GM23338 (cell line): Measurements from ENCODE around the gene AKT2. TPM values are rescaled to one million over a fixed set of nuclear protein-coding genes. Genes with fewer than 3 reads are reported as not detected.

Experiments
- ATAC-seq: fragments of 200-7000 bp; cut with Tn5 transposase; 3 replicates; pipeline ENCODE4 v1.9.1; 2020
- DNase-seq: peaks from one replicate; pipeline ENCODE4 v3.0.0-alpha.2; 2015; ENCODE audit warnings: low spot score
- H2AFZ ChIP-seq: fragments of 200-600 bp; sonication (generic); 2 replicates; pipeline ENCODE4 v1.8.0; 2016; ENCODE audit warnings: antibody characterized with exemption, mild to moderate bottlenecking, moderate library complexity
- H3F3A ChIP-seq: fragments of 200-600 bp; sonication (generic); replicated peaks from 2 replicates; pipeline ENCODE4 v1.8.0; 2017; ENCODE audit warnings: antibody characterized with exemption, mixed run types, low read depth
- H3K27ac ChIP-seq: fragments of 200-600 bp; sonication (generic); 2 replicates; pipeline ENCODE4 v1.6.1; 2016; ENCODE audit warnings: low read depth
- H3K27me3 ChIP-seq: fragments of 200-600 bp; sonication (generic); 2 replicates; pipeline ENCODE4 v1.8.0; 2016; ENCODE audit warnings: mild to moderate bottlenecking, mixed run types, moderate library complexity; ENCODE audit not compliant: insufficient read depth
- H3K36me3 ChIP-seq: fragments of 200-600 bp; sonication (generic); 2 replicates; pipeline ENCODE4 v1.8.0; 2016; ENCODE audit warnings: mild to moderate bottlenecking; ENCODE audit not compliant: insufficient read depth
- H3K4me1 ChIP-seq: fragments of 200-600 bp; sonication (generic); 2 replicates; pipeline ENCODE4 v1.8.0; 2016; ENCODE audit warnings: mild to moderate bottlenecking, moderate library complexity; ENCODE audit not compliant: insufficient read depth
- H3K4me2 ChIP-seq: fragments of 200-600 bp; sonication (generic); 2 replicates; pipeline ENCODE4 v1.7.1; 2017; ENCODE audit warnings: mixed run types
- H3K4me3 ChIP-seq: fragments of 200-600 bp; sonication (generic); 2 replicates; pipeline ENCODE4 v1.6.1; 2016; ENCODE audit warnings: mixed run types
- H3K79me2 ChIP-seq: fragments of 200-600 bp; sonication (generic); replicated peaks from 2 replicates; pipeline ENCODE4 v1.8.0; 2017; ENCODE audit warnings: mild to moderate bottlenecking; ENCODE audit not compliant: insufficient read depth
- H3K9me2 ChIP-seq: fragments of 200-600 bp; sonication (generic); 2 replicates; pipeline ENCODE4 v1.8.0; 2017; ENCODE audit not compliant: insufficient read depth
- H4K20me1 ChIP-seq: fragments of 200-600 bp; sonication (generic); replicated peaks from 2 replicates; pipeline ENCODE4 v1.8.0; 2017; ENCODE audit warnings: mild to moderate bottlenecking; ENCODE audit not compliant: insufficient read depth
- H3K27ac Mint-ChIP-seq: 2 replicates; pipeline ENCODE4 v1.8.0; 2020; ENCODE audit warnings: inconsistent platforms, mild to moderate bottlenecking, moderate library complexity, mixed read lengths
- H3K27me3 Mint-ChIP-seq: 3 replicates; pipeline ENCODE4 v1.8.0; 2022; ENCODE audit warnings: low read depth, mild to moderate bottlenecking, moderate library complexity, mixed read lengths, inconsistent platforms; ENCODE audit not compliant: insufficient read depth, poor library complexity
- H3K36me3 Mint-ChIP-seq: 3 replicates; pipeline ENCODE4 v1.8.0; 2021; ENCODE audit warnings: low read depth, mild to moderate bottlenecking, inconsistent platforms, moderate library complexity, mixed read lengths
- H3K4me1 Mint-ChIP-seq: 3 replicates; pipeline ENCODE4 v1.8.0; 2020; ENCODE audit warnings: mild to moderate bottlenecking, inconsistent platforms, mixed read lengths
- H3K4me3 Mint-ChIP-seq: 3 replicates; pipeline ENCODE4 v1.8.0; 2021; ENCODE audit warnings: moderate library complexity, mild to moderate bottlenecking, inconsistent platforms, mixed read lengths
- H3K9me3 Mint-ChIP-seq: 3 replicates; pipeline ENCODE4 v1.8.0; 2020; ENCODE audit warnings: moderate library complexity, mild to moderate bottlenecking, inconsistent platforms, mixed read lengths
- CREB1 ChIP-seq: fragments of 250-450 bp; sonication (Bioruptor Pico); IDR thresholded peaks from 2 replicates; pipeline ENCODE4 v1.5.0; 2020; ENCODE audit warnings: low read depth, mild to moderate bottlenecking, moderate library complexity
- EZH2 ChIP-seq: fragments of 200-600 bp; sonication (generic); IDR thresholded peaks from one replicate; pipeline ENCODE4 v1.8.0; 2017; ENCODE audit warnings: antibody characterized with exemption, mild to moderate bottlenecking, low read depth; ENCODE audit not compliant: unreplicated experiment
- EZH2phosphoT487 ChIP-seq: fragments of 200-600 bp; sonication (generic); IDR thresholded peaks from one replicate; pipeline ENCODE4 v1.8.1; 2018; ENCODE audit warnings: antibody characterized with exemption; ENCODE audit not compliant: unreplicated experiment
- JUNB ChIP-seq: IDR thresholded peaks from one replicate; pipeline ENCODE4 v1.6.1; 2016; ENCODE audit warnings: antibody characterized with exemption; ENCODE audit not compliant: unreplicated experiment
- NANOG ChIP-seq: IDR thresholded peaks from 2 replicates; pipeline ENCODE4 v1.6.1; 2016; ENCODE audit warnings: antibody characterized with exemption, borderline replicate concordance
- POLR2AphosphoS5 ChIP-seq: IDR thresholded peaks from 2 replicates; pipeline ENCODE4 v1.6.1; 2016; ENCODE audit warnings: antibody characterized with exemption, low read depth
- STAT1 ChIP-seq: IDR thresholded peaks from one replicate; pipeline ENCODE4 v1.6.1; 2016; ENCODE audit warnings: antibody characterized with exemption; ENCODE audit not compliant: unreplicated experiment
- ZNF114 ChIP-seq: fragments of 250-450 bp; sonication (Bioruptor Pico); IDR thresholded peaks from 2 replicates; pipeline ENCODE4 v1.5.0; 2020; ENCODE audit warnings: mild to moderate bottlenecking, moderate library complexity
- ZNF331 ChIP-seq: fragments of 250-450 bp; sonication (Bioruptor Pico); IDR thresholded peaks from 2 replicates; pipeline ENCODE4 v1.5.0; 2020; ENCODE audit warnings: low read depth, mild to moderate bottlenecking, moderate library complexity
- polyA plus RNA-seq: library from polyadenylated mRNA; unstranded; fragments of >200 nt; fragmentation: Nextera tagmentation; extraction: Ambion mirVana; gene quantifications from 2 replicates; pipeline ENCODE4 v1.2.1, GENCODE V29; 2016
- total RNA-seq: library from RNA; depleted of rRNA; stranded (reverse); fragments of >200 nt; shearing (Covaris generic); gene quantifications from 2 replicates; pipeline ENCODE4 v1.2.3, GENCODE V29; 2014
- TF ChIP-seq, protein P1 (sequence below): fragments of 250-450 bp; sonication (Bioruptor Pico); IDR thresholded peaks from 2 replicates; pipeline ENCODE4 v1.5.0; 2020; ENCODE audit warnings: mild to moderate bottlenecking, moderate library complexity
- TF ChIP-seq, protein P2 (sequence below): IDR thresholded peaks from 2 replicates; pipeline ENCODE4 v1.6.1; 2016; ENCODE audit warnings: antibody characterized with exemption
- TF ChIP-seq, protein P3 (sequence below): IDR thresholded peaks from one replicate; pipeline ENCODE4 v1.6.1; 2018; ENCODE audit warnings: antibody characterized with exemption; ENCODE audit not compliant: unreplicated experiment
- TF ChIP-seq, protein P4 (sequence below), 2 experiments: fragments of 200-600 bp in 1 of 2; sonication (generic) in 1 of 2; conservative IDR thresholded peaks; 2 replicates each; pipeline versions ENCODE4 v1.5.1 to v1.6.1; 2016 to 2017; ENCODE audit warnings: antibody characterized with exemption in 2 of 2, low read depth in 2 of 2, mild to moderate bottlenecking in 2 of 2, moderate library complexity in 1 of 2

AKT2 gene
- total and polyA plus RNA-seq, 2 experiments from 2014 or later, result 17.6 to 123 TPM

DNA sequence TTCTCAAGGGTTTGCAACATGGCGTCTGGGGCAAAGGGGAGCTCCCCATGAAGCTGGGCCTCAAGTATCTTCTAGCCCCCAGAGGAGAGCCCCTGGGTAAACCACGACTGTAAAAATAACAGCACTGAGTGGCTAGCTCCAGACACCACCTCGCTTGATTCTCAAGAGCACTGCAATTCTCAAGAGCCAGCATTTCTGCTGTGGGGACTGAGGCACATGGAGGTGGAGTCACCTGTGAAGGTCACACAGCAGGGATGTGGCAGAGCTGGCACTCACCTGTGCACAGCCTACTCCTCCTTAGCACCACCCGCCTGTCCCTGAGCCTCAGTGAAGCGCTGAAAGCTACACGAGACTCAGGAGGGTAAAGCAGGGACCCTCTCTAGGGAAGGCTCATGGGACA is 38.0 kb downstream of the AKT2 start:
- no peaks in the 10 kb centered on the region for H3K9me2 ChIP-seq
- H4K20me1 ChIP-seq, result peaks cover 6% of the 10 kb centered on the region; the same call in 1 of the 2 replicates
- no peak overlapping the region for H3K27ac ChIP-seq
- no peak for TF ChIP-seq ZNF114 (CRISPR knock-in tag)
- TF ChIP-seq, protein P1, sequence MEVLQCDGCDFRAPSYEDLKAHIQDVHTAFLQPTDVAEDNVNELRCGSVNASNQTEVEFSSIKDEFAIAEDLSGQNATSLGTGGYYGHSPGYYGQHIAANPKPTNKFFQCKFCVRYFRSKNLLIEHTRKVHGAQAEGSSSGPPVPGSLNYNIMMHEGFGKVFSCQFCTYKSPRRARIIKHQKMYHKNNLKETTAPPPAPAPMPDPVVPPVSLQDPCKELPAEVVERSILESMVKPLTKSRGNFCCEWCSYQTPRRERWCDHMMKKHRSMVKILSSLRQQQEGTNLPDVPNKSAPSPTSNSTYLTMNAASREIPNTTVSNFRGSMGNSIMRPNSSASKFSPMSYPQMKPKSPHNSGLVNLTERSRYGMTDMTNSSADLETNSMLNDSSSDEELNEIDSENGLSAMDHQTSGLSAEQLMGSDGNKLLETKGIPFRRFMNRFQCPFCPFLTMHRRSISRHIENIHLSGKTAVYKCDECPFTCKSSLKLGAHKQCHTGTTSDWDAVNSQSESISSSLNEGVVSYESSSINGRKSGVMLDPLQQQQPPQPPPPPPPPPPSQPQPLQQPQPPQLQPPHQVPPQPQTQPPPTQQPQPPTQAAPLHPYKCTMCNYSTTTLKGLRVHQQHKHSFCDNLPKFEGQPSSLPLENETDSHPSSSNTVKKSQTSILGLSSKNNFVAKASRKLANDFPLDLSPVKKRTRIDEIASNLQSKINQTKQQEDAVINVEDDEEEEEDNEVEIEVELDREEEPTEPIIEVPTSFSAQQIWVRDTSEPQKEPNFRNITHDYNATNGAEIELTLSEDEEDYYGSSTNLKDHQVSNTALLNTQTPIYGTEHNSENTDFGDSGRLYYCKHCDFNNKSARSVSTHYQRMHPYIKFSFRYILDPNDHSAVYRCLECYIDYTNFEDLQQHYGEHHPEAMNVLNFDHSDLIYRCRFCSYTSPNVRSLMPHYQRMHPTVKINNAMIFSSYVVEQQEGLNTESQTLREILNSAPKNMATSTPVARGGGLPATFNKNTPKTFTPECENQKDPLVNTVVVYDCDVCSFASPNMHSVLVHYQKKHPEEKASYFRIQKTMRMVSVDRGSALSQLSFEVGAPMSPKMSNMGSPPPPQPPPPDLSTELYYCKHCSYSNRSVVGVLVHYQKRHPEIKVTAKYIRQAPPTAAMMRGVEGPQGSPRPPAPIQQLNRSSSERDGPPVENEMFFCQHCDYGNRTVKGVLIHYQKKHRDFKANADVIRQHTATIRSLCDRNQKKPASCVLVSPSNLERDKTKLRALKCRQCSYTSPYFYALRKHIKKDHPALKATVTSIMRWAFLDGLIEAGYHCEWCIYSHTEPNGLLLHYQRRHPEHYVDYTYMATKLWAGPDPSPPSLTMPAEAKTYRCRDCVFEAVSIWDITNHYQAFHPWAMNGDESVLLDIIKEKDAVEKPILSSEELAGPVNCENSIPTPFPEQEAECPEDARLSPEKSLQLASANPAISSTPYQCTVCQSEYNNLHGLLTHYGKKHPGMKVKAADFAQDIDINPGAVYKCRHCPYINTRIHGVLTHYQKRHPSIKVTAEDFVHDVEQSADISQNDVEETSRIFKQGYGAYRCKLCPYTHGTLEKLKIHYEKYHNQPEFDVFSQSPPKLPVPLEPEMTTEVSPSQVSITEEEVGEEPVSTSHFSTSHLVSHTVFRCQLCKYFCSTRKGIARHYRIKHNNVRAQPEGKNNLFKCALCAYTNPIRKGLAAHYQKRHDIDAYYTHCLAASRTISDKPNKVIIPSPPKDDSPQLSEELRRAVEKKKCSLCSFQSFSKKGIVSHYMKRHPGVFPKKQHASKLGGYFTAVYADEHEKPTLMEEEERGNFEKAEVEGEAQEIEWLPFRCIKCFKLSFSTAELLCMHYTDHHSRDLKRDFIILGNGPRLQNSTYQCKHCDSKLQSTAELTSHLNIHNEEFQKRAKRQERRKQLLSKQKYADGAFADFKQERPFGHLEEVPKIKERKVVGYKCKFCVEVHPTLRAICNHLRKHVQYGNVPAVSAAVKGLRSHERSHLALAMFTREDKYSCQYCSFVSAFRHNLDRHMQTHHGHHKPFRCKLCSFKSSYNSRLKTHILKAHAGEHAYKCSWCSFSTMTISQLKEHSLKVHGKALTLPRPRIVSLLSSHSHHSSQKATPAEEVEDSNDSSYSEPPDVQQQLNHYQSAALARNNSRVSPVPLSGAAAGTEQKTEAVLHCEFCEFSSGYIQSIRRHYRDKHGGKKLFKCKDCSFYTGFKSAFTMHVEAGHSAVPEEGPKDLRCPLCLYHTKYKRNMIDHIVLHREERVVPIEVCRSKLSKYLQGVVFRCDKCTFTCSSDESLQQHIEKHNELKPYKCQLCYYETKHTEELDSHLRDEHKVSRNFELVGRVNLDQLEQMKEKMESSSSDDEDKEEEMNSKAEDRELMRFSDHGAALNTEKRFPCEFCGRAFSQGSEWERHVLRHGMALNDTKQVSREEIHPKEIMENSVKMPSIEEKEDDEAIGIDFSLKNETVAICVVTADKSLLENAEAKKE (CRISPR knock-in tag), result no peak
- TF ChIP-seq EZH2phosphoT487, result no peak
- no peak for TF ChIP-seq ZNF331 (CRISPR knock-in tag)
- TF ChIP-seq JUNB, result no peak
- no peak for TF ChIP-seq STAT1
- TF ChIP-seq, protein P2, sequence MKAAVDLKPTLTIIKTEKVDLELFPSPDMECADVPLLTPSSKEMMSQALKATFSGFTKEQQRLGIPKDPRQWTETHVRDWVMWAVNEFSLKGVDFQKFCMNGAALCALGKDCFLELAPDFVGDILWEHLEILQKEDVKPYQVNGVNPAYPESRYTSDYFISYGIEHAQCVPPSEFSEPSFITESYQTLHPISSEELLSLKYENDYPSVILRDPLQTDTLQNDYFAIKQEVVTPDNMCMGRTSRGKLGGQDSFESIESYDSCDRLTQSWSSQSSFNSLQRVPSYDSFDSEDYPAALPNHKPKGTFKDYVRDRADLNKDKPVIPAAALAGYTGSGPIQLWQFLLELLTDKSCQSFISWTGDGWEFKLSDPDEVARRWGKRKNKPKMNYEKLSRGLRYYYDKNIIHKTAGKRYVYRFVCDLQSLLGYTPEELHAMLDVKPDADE, result no peak
- TF ChIP-seq, protein P3, sequence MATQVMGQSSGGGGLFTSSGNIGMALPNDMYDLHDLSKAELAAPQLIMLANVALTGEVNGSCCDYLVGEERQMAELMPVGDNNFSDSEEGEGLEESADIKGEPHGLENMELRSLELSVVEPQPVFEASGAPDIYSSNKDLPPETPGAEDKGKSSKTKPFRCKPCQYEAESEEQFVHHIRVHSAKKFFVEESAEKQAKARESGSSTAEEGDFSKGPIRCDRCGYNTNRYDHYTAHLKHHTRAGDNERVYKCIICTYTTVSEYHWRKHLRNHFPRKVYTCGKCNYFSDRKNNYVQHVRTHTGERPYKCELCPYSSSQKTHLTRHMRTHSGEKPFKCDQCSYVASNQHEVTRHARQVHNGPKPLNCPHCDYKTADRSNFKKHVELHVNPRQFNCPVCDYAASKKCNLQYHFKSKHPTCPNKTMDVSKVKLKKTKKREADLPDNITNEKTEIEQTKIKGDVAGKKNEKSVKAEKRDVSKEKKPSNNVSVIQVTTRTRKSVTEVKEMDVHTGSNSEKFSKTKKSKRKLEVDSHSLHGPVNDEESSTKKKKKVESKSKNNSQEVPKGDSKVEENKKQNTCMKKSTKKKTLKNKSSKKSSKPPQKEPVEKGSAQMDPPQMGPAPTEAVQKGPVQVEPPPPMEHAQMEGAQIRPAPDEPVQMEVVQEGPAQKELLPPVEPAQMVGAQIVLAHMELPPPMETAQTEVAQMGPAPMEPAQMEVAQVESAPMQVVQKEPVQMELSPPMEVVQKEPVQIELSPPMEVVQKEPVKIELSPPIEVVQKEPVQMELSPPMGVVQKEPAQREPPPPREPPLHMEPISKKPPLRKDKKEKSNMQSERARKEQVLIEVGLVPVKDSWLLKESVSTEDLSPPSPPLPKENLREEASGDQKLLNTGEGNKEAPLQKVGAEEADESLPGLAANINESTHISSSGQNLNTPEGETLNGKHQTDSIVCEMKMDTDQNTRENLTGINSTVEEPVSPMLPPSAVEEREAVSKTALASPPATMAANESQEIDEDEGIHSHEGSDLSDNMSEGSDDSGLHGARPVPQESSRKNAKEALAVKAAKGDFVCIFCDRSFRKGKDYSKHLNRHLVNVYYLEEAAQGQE, result no peak
- no peak for TF ChIP-seq POLR2AphosphoS5
- TF ChIP-seq NANOG, result no peak
- no peak for TF ChIP-seq CREB1 (CRISPR knock-in tag)
- no peak for TF ChIP-seq EZH2
- TF ChIP-seq, protein P4, sequence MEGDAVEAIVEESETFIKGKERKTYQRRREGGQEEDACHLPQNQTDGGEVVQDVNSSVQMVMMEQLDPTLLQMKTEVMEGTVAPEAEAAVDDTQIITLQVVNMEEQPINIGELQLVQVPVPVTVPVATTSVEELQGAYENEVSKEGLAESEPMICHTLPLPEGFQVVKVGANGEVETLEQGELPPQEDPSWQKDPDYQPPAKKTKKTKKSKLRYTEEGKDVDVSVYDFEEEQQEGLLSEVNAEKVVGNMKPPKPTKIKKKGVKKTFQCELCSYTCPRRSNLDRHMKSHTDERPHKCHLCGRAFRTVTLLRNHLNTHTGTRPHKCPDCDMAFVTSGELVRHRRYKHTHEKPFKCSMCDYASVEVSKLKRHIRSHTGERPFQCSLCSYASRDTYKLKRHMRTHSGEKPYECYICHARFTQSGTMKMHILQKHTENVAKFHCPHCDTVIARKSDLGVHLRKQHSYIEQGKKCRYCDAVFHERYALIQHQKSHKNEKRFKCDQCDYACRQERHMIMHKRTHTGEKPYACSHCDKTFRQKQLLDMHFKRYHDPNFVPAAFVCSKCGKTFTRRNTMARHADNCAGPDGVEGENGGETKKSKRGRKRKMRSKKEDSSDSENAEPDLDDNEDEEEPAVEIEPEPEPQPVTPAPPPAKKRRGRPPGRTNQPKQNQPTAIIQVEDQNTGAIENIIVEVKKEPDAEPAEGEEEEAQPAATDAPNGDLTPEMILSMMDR (conservative IDR thresholded peaks at IDR 0.05; ENCODE audit: low read depth in 2 of 2), result no peak
- no peaks in the 10 kb centered on the region for H3K4me1 ChIP-seq
- H3K4me3 Mint-ChIP-seq, result no peak overlapping the region
- no peak overlapping the region for H3K4me2 ChIP-seq
- no peak overlapping the region for H3K27ac Mint-ChIP-seq
- no peaks in the 10 kb centered on the region; the same call in 1 of the 2 replicates for H3K79me2 ChIP-seq
- no peaks in the 10 kb centered on the region for H3K9me3 Mint-ChIP-seq
- H3F3A ChIP-seq, result no peaks in the 10 kb centered on the region
- DNase-seq (no peak), ATAC-seq (no peak)
- peaks cover 7% of the 10 kb centered on the region for H3K4me1 Mint-ChIP-seq
- H3K27me3 ChIP-seq, result no peaks in the 10 kb centered on the region
- no peaks in the 10 kb centered on the region; the same call in 1 of the 2 replicates for H3K36me3 ChIP-seq
- peaks cover 4% of the 10 kb centered on the region; the same call in 2 of the 3 replicates for H3K36me3 Mint-ChIP-seq
- H2AFZ ChIP-seq, result no peak overlapping the region
- H3K27me3 Mint-ChIP-seq, result peaks cover 7% of the 10 kb centered on the region
- H3K4me3 ChIP-seq, result no peak overlapping the region
